Activated T-cell treated with anti-CD3 and anti-CD28 coated beads for 24 hours (primary cell): Measurements from ENCODE around the gene CCT8L2.
"Not testable (repeated sequence)": the region's sequence is repeated elsewhere in the genome, so short reads cannot be mapped to it uniquely, and the experiment has no call there.

Experiments used
- DNase-seq: peaks from one replicate; pipeline ENCODE4 v3.0.0-alpha.2; 2020; ENCODE audit warnings: low read depth

The CCT8L2 gene

GRCh38 chr22:16592710-16593109, at the start of gene CCT8L2:
Gene CCT8L2 (minus strand): TSS chr22:16592810. CDS start chr22:16592550, 260 bp downstream.
- DNase-seq: not testable (repeated sequence)

- DNase-seq: not testable (repeated sequence)
These were observed 42.8 kb upstream of the CCT8L2 start for GRCh38 chr22:16635442-16635841.

- DNase-seq: not testable (repeated sequence)
These were observed 41.5 kb upstream of the CCT8L2 start for GRCh38 chr22:16634092-16634491.

GRCh38 chr22:16628476-16628875, 35.9 kb upstream of the CCT8L2 start:
- DNase-seq: not testable (repeated sequence)

GRCh38 chr22:16625018-16625417, 32.4 kb upstream of the CCT8L2 start:
- DNase-seq: not testable (repeated sequence)

- not testable (repeated sequence) for DNase-seq
These were observed 31.0 kb upstream of the CCT8L2 start for GRCh38 chr22:16623595-16623994.

GRCh38 chr22:16617516-16617915, 24.9 kb upstream of the CCT8L2 start:
- DNase-seq: not testable (repeated sequence)

GRCh38 chr22:16616390-16616938, 23.9 kb upstream of the CCT8L2 start:
- DNase-seq: not testable (repeated sequence)

- not testable (repeated sequence) for DNase-seq
These were observed 23.1 kb upstream of the CCT8L2 start for GRCh38 chr22:16615606-16616245.

- no peak for DNase-seq
These were observed 17.1 kb upstream of the CCT8L2 start for GRCh38 chr22:16609548-16610261.

- DNase-seq: no peak
These were observed 16.3 kb upstream of the CCT8L2 start for GRCh38 chr22:16608931-16609330.

- not testable (repeated sequence) for DNase-seq
These were observed 11.8 kb upstream of the CCT8L2 start for GRCh38 chr22:16604257-16604998.

GRCh38 chr22:16603770-16604242, 11.2 kb upstream of the CCT8L2 start:
- not testable (repeated sequence) for DNase-seq

GRCh38 chr22:16603448-16603768, 10.8 kb upstream of the CCT8L2 start:
- DNase-seq: no peak

- DNase-seq: not testable (repeated sequence)
These were observed 10.3 kb upstream of the CCT8L2 start for GRCh38 chr22:16602728-16603447.

- not testable (repeated sequence) for DNase-seq
These were observed 9.7 kb upstream of the CCT8L2 start for GRCh38 chr22:16602224-16602727.

- no peak for DNase-seq
These were observed 9.0 kb upstream of the CCT8L2 start for GRCh38 chr22:16601437-16602223.

GRCh38 chr22:16600644-16601436, 8.2 kb upstream of the CCT8L2 start:
- peak; percentile 6 for DNase-seq

GRCh38 chr22:16599648-16600047, 7.0 kb upstream of the CCT8L2 start:
- not testable (repeated sequence) for DNase-seq

- not testable (repeated sequence) for DNase-seq
These were observed 2.6 kb upstream of the CCT8L2 start for GRCh38 chr22:16595251-16595650.
